ENCODE measurements around the gene SCRG1. TPM values are rescaled to one million over a fixed set of nuclear protein-coding genes. Genes with fewer than 3 reads are reported as not detected.
A peak's percentile ranks its signal among the peaks of the same experiment; 100 is the strongest.

The SCRG1 gene
- total and polyA plus RNA-seq, 4 donors = 0.06 to 0.64 (median 0.13) TPM

- no peak for TF ChIP-seq CTCF (IDR thresholded peaks at IDR 0.05; ENCODE audit: control extremely low read depth, extremely low read depth)
- ATAC-seq (ENCODE audit: insufficient read depth, low FRiP score) = no peak
- Histone ChIP-seq H3K4me3 (no peak overlapping the region), H3K36me3 (ENCODE audit: control insufficient read depth in 4 of 4, insufficient read depth in 4 of 4, low read length in 4 of 4) (peaks cover 0 to 3% (median 0%) of the 10 kb centered on the region in 4 donors), H3K4me1 (ENCODE audit: control insufficient read depth in 5 of 5, insufficient read depth in 5 of 5, low read length in 5 of 5) (peaks cover 0 to 5% (median 0%) of the 10 kb centered on the region in 5 donors), H3K27me3 (ENCODE audit: control insufficient read depth in 3 of 3, insufficient read depth in 3 of 3, low read length in 2 of 3) (no peaks in the 10 kb centered on the region), H3K9ac (ENCODE audit: insufficient read depth in 1 of 2, low read length in 2 of 2) (no peak overlapping the region), H3K27ac (ENCODE audit: low read depth in 1 of 2, low read length in 1 of 2) (peak overlapping the region in 1 of 2 donors; percentile 28), H3K9me3 (ENCODE audit: control insufficient read depth in 4 of 4, insufficient read depth in 3 of 4, low read length in 3 of 4) (no peaks in the 10 kb centered on the region)
- WGBS, 2 donors = 34 to 61% methylated on average over 3 of the region's 3 CpGs
- peak in 1 of 3 donors; percentile 25 for DNase-seq
These were observed 16.2 kb upstream of the SCRG1 start for GRCh38 chr4:173415092-173415491.

GRCh38 chr4:173414456-173414855, 15.5 kb upstream of the SCRG1 start:
- Histone ChIP-seq H3K27me3 (ENCODE audit: control insufficient read depth in 3 of 3, insufficient read depth in 3 of 3, low read length in 2 of 3) (no peaks in the 10 kb centered on the region), H3K4me3 (no peak overlapping the region), H3K9me3 (ENCODE audit: control insufficient read depth in 4 of 4, insufficient read depth in 3 of 4, low read length in 3 of 4) (no peaks in the 10 kb centered on the region), H3K9ac (ENCODE audit: insufficient read depth in 1 of 2, low read length in 2 of 2) (no peak overlapping the region), H3K4me1 (ENCODE audit: control insufficient read depth in 5 of 5, insufficient read depth in 5 of 5, low read length in 5 of 5) (peaks cover 0 to 5% (median 0%) of the 10 kb centered on the region in 5 donors), H3K36me3 (ENCODE audit: control insufficient read depth in 4 of 4, insufficient read depth in 4 of 4, low read length in 4 of 4) (peaks cover 0 to 4% (median 0%) of the 10 kb centered on the region in 4 donors), H3K27ac (ENCODE audit: low read depth in 1 of 2, low read length in 1 of 2) (no peak overlapping the region)
- DNase-seq (no peak), ATAC-seq (ENCODE audit: insufficient read depth, low FRiP score) (no peak)
- TF ChIP-seq CTCF (IDR thresholded peaks at IDR 0.05; ENCODE audit: control extremely low read depth, extremely low read depth) = no peak
- WGBS, 2 donors = 54 to 78% methylated on average over 3 of the region's 3 CpGs

GRCh38 chr4:173413036-173413435, 14.1 kb upstream of the SCRG1 start:
- no peak overlapping the region for H3K4me3 ChIP-seq
- peaks cover 0 to 4% (median 0%) of the 10 kb centered on the region in 4 donors for H3K36me3 ChIP-seq (ENCODE audit: control insufficient read depth in 4 of 4, insufficient read depth in 4 of 4, low read length in 4 of 4)
- 19 to 52% methylated on average over 1 of the region's 1 CpG for WGBS, 2 donors
- H3K4me1 ChIP-seq (ENCODE audit: control insufficient read depth in 5 of 5, insufficient read depth in 5 of 5, low read length in 5 of 5) = peaks cover 0 to 5% (median 0%) of the 10 kb centered on the region in 5 donors
- H3K27ac ChIP-seq (ENCODE audit: low read depth in 1 of 2, low read length in 1 of 2) = no peak overlapping the region
- no peak for DNase-seq
- H3K9me3 ChIP-seq (ENCODE audit: control insufficient read depth in 4 of 4, insufficient read depth in 3 of 4, low read length in 3 of 4) = no peaks in the 10 kb centered on the region
- H3K27me3 ChIP-seq (ENCODE audit: control insufficient read depth in 3 of 3, insufficient read depth in 3 of 3, low read length in 2 of 3) = no peaks in the 10 kb centered on the region
- no peak for TF ChIP-seq CTCF (IDR thresholded peaks at IDR 0.05; ENCODE audit: control extremely low read depth, extremely low read depth)
- no peak overlapping the region for H3K9ac ChIP-seq (ENCODE audit: insufficient read depth in 1 of 2, low read length in 2 of 2)
- ATAC-seq (ENCODE audit: insufficient read depth, low FRiP score) = no peak

- WGBS, 2 donors = 49 to 54% methylated on average over 4 of the region's 4 CpGs
- no peak overlapping the region for H3K9ac ChIP-seq (ENCODE audit: insufficient read depth in 1 of 2, low read length in 2 of 2)
- ATAC-seq (ENCODE audit: insufficient read depth, low FRiP score) = no peak
- H3K27ac ChIP-seq (ENCODE audit: low read depth in 1 of 2, low read length in 1 of 2) = no peak overlapping the region
- no peak for TF ChIP-seq CTCF (IDR thresholded peaks at IDR 0.05; ENCODE audit: control extremely low read depth, extremely low read depth)
- H3K27me3 ChIP-seq (ENCODE audit: control insufficient read depth in 3 of 3, insufficient read depth in 3 of 3, low read length in 2 of 3) = no peaks in the 10 kb centered on the region
- H3K4me1 ChIP-seq (ENCODE audit: control insufficient read depth in 5 of 5, insufficient read depth in 5 of 5, low read length in 5 of 5) = peaks cover 0 to 5% (median 0%) of the 10 kb centered on the region in 5 donors
- no peak overlapping the region for H3K4me3 ChIP-seq
- no peak for DNase-seq
- H3K9me3 ChIP-seq (ENCODE audit: control insufficient read depth in 4 of 4, insufficient read depth in 3 of 4, low read length in 3 of 4) = no peaks in the 10 kb centered on the region
- peaks cover 0 to 4% (median 0%) of the 10 kb centered on the region in 4 donors for H3K36me3 ChIP-seq (ENCODE audit: control insufficient read depth in 4 of 4, insufficient read depth in 4 of 4, low read length in 4 of 4)
These were observed 12.3 kb upstream of the SCRG1 start for GRCh38 chr4:173411106-173411693.

All from lung (tissue), 12 donors.